OCI-LY3 (cell line): ENCODE results near the gene RAI1.

ENCODE experiments used
- EZH2phosphoT487 ChIP-seq: fragments of 200-600 bp; shearing (Covaris generic); IDR thresholded peaks from 2 replicates; pipeline ENCODE4 v1.6.1; 2018; ENCODE audit warnings: antibody characterized with exemption, mixed run types, low read depth
- TF ChIP-seq, protein P1 (sequence below): fragments of 200-600, 300-600 bp; sonication (generic); IDR thresholded peaks from 2 replicates; pipeline ENCODE4 v1.5.1; 2014; ENCODE audit warnings: antibody characterized with exemption, low read length, low read depth

DNA sequence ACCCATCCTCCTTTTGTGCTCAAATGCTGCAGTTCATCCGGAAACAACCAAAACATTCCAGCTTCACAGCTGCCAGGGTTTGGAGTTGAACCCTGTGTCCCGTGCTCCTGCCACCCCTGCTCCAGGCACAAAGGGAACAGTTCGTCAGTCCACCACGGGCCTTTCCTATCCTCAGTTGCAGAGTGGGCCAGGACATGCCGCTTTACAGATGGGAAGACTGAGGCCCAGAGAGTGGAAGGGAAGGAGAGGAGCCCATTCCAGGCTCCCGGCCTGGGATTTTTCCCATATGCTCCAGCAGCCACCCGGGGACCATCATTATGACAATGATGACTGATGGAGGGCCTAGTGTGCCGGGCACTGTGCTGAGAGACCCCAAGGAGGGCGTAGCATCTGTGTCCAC lies 27.6 kb downstream of the RAI1 start:
- TF ChIP-seq, protein P1, sequence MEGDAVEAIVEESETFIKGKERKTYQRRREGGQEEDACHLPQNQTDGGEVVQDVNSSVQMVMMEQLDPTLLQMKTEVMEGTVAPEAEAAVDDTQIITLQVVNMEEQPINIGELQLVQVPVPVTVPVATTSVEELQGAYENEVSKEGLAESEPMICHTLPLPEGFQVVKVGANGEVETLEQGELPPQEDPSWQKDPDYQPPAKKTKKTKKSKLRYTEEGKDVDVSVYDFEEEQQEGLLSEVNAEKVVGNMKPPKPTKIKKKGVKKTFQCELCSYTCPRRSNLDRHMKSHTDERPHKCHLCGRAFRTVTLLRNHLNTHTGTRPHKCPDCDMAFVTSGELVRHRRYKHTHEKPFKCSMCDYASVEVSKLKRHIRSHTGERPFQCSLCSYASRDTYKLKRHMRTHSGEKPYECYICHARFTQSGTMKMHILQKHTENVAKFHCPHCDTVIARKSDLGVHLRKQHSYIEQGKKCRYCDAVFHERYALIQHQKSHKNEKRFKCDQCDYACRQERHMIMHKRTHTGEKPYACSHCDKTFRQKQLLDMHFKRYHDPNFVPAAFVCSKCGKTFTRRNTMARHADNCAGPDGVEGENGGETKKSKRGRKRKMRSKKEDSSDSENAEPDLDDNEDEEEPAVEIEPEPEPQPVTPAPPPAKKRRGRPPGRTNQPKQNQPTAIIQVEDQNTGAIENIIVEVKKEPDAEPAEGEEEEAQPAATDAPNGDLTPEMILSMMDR, result no peak
- TF ChIP-seq EZH2phosphoT487, result no peak
